HEK293 (cell line): ENCODE data around the gene SMPDL3A.

Experiments
- CTCF ChIP-seq: fragments of 450-650 bp; formaldehyde crosslinking; IDR thresholded peaks from 2 replicates; pipeline ENCODE4 v1.5.1; 2016; ENCODE audit warnings: missing biosample characterization, missing genetic modification characterization
- PRDM10 ChIP-seq: fragments of 450-650 bp; formaldehyde crosslinking; IDR thresholded peaks from 2 replicates; pipeline ENCODE4 v1.5.1; 2016; ENCODE audit warnings: missing biosample characterization, missing genetic modification characterization

- TF ChIP-seq PRDM10 (tag by site-specific recombination) (no peak), CTCF (no peak)
Observed at GRCh38 chr6:122740091-122740490, 49.0 kb upstream of the SMPDL3A start.
